GM18858 (cell line): ENCODE data around the gene TOP2A.
"Not testable (repeated sequence)": the region's sequence is repeated elsewhere in the genome, so short reads cannot be mapped to it uniquely, and the experiment has no call there.

Experiments used
- ATAC-seq: cut with Tn5 transposase; IDR thresholded peaks from one replicate; pipeline ENCODE4 v1.9.1; 2021; ENCODE audit not compliant: unreplicated experiment

TOP2A gene

DNA sequence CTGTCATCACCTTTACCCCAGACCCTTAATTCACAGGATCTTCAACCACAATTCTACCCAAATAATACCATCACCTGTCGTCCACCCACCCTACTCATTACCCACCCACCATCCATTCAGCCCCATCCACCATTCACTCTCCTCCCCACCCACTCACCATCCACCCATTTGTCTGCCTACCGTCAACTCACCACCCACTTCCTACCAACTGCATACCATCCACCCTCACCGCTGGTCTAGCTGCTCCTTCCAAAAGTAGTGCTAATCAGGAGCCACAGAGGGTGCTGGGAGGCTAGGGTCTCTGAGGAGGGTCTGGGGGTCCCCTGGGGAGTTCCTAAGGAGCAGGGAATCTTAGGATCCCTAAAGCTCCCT is 13.5 kb upstream of the TOP2A start:
- ATAC-seq, result no peak

DNA sequence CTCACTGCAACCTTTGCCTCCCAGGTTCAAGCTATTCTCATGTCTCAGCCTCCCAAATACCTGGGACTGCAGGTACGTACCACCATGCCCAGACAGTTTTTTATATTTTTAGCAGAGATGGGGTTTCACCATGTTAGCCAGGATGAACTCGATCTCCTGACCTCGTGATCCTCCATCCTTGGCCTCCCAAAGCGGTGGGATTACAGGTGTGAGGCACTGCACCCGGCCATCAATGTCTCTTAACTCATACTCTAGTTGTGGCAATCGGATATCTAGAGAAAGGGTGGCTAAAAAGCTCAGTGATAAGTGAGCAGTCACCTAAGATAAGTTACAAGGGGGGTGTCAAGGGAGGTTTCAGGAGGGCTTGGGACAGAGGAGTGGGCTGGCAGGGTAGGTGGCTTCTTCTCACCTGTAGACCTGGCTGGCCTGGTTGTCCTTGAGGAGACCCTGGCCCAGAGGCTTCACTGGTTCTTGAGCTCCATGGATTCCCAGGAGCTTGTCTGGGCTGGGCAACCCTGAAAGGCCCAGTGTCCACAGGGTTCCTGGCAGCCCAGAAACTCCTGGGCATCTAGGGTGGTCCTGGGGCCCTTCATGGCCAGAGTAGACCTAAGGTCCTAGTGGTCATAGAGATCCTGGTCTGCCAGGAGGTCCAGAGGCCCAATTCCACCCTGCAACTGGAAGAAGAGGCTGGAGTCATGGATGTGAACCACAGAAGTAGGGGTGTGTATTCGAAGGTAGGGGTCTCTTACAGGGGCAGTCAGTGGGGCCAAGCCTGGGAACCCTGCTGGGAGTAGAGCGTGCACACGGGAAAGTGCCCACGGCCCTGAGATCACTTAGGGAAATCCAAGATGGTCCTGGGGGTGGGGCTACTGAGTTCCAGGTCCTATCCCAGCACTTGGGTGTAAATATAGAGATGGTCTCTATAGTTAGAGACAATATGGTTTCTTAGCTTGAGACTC is 12.9 kb upstream of the TOP2A start:
- ATAC-seq, result no peak

DNA sequence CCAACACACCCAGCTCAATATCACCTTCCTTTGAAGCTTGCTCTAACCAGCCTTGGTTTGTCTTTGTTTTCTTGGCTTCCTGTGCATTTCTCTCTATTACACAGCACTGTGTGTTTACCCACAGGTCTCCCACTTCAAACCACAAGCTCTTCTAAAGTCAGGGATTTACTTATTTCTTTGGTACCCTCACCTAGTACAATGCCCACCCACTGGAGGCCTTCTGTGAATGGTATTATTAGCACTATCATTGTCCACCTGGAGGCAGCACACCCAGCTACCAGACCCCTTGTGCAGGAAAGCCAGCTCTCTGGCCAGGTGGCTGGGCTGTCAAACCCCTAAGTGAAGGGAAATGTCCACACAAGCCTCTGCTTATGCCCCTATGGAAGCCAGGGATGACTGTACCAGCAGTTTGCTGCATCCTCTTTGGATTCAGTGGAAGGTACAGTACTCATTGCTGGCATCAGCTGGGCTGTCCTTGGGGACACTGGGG is 9.4 kb upstream of the TOP2A start:
- no peak for ATAC-seq

DNA sequence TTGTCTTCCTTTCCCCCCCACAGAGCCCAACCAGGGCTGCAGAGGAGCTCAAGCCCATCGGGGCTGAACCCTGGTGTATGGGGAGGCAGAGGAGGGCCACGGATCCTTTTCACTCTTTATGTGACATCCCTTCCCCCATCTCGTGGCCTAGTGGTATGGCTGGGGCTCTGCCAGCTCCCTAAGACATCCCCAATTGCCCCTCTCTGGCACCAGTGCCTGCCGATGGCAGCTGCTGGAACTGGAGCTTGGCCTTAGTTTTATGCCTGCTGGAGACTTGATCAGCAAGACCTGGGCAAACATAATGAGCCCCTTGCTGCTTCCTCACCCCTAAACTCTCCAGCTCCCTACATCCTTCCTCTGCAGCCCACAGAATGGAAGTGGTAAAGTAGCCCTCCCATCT is 8.0 kb upstream of the TOP2A start:
- ATAC-seq, result no peak

DNA sequence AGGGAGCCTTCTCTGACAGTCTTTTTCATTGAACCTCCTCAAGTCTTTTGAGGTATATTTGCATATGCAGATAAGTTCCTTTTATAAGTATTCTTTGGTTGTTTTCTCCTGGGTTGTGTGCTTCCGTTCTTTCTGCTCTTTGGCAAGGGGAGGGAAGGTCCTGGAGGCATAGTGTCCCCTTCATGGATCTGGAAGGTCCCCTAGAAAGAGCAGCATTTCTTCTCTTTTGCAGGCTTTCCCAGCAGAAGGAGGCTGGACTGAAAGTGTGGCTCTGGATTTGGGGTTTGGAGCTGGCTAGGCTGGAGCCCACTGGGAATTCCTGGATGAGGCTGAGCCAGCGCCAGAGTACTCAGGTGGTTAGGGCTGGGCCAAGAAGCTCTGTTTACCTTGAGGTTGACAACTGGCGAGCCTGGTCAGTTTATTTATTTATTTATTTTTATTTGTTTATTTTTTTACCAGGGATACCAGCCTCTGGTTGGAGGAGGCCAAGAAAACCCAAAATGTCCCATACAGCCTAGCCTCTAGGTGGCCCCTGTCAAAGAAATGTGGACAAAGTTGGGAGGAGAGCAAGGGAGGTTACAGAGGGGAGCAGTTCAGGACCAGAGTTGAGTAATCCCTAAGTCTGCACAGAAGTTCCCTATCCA is 5.4 kb upstream of the TOP2A start:
- no peak for ATAC-seq

DNA sequence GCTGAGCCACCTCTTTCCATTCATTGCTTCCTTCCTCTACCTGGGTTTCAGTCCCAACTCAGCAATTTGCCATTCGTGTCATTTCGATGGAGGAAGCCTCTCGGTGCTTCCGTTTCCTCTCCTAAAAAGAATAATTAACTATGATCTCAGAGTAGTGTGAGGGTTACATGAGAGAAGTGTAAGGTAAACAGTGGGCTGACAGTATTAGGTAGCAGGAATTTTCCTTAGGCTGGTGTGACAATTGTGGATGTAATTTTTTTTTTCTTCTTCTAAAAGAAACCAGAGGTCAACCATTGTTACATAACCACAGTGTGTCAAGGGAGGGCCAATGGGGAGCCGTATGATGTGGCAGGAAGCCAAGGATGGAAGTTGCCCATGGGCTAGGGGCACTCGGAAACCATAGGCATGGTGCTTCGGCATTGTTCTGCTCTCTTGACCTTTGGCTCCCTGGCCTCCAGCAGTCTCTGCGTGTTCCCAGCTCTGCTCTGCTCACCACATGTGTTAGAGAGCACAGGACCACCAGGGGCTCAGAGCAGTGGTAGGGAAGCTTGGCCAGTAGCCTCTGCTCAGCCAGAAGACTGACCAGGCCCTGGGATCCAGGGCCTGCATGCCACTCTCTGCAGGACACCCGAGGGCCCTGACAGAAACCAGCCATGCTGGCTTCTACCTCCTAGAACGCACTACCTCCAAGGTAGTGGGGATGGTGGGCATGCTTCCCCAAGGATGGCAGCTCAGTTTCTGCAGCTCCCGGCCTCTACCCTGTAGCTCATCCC is 2.0 kb upstream of the TOP2A start:
- no peak for ATAC-seq

DNA sequence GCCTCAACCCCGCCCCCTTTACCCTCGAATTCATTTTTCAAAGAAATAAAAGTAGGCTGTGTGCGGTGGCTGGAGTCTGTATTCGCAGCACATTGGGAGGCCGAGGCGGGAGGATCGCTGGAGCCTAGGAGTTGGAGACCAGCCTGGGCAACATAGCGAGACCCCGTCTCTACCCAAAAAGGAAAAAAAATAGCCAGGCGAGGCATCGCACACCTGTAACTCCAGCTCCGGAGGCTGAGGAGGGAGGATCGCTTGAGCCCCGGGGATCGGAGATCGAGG is 671 bp upstream of the TOP2A start:
- no peak for ATAC-seq

DNA sequence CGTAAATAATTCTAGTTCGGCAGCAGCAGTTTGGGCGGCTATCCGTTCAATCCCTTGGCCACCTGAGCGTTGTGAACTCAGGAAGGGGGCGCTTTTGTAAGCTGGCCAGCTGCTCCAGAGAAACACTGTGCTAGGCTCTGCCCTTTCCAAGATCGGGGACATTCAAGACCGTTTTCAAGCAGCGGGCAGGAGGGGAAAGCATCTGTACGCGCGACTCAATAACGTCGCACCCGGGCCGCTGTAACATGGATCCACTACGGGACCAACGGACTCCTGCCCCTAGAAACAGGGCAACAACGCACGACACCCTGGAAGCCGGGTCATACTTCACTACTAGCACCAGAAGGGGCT is 463 bp downstream of the TOP2A start:
- no peak for ATAC-seq

DNA sequence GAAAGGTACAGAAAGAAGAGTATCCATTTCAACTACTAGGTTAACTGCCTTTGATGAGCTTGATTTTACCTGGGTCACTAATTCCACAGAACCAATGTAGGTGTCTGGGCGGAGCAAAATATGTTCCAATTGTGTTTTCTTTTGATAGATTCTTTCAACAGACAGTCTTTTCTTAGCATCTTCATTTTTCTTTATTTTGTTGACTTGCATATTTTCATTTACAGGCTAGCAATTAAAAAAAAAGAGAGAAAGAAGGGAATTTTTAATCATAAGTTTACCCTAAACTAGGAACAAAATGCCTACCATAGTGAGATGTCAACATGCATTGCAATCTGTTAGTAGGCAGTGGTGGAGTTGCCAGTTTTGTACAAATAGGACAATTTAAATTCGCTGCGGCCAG is 1.0 kb downstream of the TOP2A start:
- no peak for ATAC-seq

DNA sequence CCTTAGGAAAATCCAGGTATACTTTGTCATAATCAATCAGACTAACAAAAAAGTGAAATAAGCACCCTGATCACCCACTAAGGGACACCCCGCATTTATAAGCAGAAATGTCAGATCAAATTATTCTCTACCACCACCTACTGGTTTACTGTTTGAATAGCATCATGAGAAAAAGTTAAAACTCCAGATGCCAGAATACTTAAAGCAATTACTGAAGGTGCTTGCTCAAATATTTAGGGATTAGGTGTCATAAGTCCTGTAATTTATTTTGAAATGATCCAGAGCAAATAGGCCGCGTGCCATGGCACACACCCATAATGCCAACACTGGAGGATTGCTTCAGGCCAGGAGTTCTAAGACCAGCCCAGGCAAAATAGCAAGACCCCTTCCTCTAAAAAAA is 2.3 kb downstream of the TOP2A start:
- ATAC-seq, result no peak

DNA sequence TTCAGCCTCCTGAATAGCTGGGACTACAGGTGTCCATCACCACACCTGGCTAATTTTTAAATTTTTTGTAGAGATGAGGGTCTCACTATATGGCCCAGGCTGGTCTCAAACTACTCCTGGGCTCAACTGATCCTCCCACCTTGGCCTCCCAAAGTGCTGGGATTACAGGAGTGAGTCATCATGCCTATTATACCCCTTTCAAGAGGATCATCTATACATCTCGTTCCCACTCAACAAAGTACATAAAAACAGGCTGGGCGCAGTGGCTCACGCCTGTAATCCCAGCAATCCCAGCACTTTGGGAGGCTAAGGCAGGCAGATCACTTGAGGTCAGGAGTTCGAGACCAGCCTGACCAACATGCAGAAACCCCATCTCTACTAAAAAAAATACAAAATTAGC is 3.4 kb downstream of the TOP2A start:
- not testable (repeated sequence) for ATAC-seq

DNA sequence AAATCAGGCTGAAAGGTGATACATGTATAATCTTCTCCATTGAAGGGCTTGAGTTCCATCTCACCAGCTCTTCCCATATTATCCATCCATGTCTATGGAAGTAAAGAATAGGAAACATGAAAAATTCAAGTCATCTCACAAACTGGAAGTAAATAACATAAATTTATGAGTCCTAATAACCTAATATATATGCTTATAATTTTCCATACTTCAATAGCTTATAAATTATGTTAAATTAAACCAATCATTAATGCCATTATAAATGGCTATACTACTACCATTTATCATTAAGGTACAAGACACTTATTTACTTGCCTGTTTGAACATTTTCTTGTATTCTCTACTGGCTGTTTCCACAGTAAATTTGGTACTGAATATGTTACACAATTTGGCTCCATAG is 4.8 kb downstream of the TOP2A start:
- no peak for ATAC-seq

DNA sequence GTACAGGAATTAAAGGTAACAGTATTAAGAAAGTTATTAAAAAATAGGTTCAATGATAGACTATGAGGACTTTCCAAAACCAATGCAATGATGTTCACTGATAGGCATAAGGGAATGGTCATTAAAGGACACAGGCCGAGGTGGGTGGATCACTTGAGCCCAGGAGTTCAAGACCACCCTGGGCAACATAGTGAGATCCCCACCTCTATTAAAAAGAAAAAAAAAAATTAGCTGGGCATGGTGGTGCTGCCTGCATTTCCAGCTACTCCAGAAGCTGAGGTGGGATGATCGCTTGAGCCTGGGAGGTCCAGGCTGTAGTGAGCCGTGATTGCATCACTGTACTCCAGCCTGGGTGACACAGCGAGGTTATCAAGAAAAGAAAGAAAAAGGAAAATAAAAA is 5.9 kb downstream of the TOP2A start:
- no peak for ATAC-seq

DNA sequence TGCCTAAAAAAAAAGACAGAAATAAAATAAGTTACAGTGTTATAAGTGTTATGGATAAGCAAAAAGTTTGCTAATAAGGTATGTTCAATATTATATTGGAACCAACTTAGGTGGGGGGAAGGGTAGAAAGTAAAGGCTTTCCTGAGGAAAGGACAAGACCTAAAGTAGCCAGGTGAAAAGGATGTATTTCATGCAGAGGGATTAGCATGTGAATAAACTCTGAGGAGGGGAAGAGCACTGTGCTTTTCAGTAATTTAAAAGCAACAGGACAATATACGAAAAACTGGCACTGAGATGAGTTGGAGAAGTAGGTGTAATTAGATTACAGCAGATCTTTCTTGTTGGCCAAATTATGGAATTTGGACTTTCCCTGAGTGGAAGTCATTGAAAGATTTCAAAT is 7.6 kb downstream of the TOP2A start:
- no peak for ATAC-seq

DNA sequence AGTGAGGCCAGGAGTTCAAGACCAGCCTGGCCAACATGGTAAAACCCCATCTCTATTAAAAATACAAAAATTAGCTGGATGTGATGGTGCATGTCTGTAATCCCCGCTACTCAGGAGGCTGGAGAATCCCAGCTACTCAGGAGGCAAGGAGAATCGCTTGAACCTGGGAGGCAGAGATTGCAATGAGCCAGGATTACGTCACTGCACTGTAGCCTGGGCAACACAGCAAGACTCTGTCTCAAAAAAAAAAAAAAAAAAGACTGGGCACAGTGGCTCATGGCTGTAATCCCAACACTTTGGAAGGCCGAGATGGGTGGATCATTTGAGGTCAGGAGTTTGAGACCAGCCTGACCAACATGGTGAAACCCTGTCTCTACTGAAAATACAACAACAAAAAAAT is 8.2 kb downstream of the TOP2A start:
- ATAC-seq, result not testable (repeated sequence)

DNA sequence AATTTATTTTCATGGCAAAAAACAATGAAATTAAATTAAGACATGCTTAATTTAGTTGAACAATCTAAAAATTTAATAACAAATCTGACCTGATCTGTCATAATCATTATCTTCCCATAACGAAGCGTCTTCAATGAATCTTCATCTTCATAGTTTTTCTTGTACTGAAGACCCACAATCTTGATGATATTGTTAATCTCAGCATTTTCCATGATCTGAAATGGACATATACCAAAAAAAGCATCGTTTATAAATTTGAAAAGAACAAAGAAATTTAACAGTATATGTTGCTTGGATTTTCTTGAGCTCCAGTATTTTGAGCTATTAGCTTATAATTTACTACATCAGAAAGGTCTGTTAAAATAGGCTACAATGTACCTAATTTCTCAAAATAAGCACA is 10.2 kb downstream of the TOP2A start:
- ATAC-seq, result no peak

DNA sequence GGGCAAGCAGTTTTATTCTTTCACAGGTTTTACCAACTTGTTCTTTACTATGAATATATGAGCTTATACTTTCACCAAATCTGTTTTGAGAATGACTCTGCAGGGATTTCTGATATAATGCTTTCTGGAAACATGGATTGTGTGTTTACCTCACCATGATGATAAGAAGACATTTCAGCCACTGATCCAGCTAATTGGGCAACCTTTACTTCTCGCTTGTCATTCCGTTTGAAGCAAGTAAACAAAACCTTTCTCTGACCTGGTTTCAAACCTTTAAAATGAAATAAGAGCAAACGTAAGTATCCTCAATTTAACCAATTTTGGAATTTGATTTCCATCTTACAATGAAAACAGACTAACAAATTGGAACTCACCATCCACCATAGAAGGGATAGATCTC is 13.7 kb downstream of the TOP2A start:
- ATAC-seq, result no peak

DNA sequence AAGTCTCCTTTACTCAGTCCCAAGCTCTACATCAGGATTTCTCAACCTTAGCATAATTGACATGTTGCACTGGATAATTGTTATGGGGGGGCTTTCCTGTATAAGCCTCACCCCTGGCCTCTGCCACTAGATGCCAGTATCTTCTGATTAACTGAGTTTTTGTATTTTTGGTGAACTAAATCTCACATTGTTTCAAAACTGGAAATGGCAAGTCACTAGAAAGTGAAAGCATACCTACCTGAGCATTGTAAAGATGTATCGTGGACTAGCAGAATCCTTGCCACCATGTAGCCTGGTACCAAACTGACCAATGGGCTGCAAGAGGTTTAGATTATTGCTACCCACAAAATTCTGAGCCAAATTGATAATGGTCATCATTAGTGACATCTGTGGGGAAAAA is 15.0 kb downstream of the TOP2A start:
- ATAC-seq, result no peak

DNA sequence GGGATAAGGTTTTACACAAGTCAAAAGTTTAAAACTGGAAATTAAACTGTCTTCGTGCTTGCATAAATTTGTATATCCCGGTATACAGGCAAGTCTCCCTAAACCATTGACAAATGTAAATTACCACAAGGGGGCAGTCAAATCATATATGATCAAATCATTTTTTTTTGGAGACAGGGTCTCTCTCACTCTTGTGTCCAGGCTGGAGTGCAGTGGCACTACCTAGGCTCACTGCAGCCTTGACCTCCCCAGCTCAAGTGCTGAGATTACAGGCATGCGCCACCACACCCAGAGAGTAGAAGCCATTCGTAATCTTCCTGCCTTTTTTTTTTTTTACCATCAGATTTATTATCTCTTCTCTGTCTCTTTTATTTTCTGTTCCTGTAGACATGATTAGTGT is 18.5 kb downstream of the TOP2A start:
- no peak for ATAC-seq

DNA sequence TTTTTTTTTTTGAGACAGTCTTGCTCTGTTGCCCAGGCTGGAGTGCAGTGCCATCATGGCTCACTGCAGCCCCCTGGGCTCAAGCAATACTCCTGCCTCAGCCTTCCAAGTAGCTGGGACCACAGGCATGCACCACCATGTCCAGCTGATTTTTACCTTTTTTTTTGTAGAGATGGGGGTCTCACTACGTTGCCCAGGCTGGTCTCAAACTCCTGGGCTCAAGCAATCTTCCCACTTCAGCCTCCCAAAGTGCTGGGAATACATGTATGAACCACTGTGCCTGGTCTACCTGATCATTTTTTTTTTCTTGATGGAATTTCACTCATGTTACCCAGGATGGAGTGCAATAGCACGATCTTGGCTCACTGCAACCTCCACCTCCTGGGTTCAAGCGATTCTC is 31.1 kb downstream of the TOP2A start:
- not testable (repeated sequence) for ATAC-seq

DNA sequence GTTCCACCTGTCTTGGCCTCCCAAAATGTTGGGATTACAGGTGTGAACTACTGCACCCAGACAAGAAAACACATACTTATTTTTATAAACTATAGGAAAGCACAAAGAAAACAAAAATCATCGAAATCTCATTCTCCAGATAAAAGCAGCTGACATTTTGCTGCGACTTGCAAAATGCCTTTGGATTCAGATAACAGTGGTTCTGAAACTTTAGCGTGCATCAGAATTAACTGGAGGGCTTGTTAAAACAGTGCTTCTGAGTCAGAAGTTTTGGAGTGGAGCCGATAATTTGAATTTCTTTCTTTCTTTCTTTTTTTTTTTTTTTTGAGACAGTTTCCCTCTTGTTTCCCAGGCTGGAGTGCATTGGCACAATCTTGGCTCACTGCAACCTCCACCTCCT is 35.4 kb downstream of the TOP2A start:
- ATAC-seq, result no peak

DNA sequence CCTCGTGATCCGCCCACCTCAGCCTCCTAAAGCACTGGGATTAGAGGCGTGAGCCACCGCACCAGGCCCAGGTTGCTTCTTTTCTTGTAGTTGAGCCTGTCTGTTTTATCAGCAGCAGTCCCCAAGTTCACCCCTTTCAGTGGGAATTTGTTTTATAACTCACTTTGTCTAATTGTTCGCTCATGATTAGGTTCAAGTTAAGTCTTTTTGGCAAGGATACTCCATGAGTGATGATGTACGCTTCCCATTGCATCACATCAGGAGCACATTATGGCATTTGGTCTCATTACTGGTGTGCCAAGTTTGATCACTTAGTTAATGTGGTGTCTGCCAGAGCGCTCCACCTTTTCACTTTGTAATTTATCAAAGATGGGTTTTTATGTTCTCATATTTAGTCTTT is 38.7 kb downstream of the TOP2A start:
- ATAC-seq, result no peak
